ENCODE data around the gene IGLL5.

DNA sequence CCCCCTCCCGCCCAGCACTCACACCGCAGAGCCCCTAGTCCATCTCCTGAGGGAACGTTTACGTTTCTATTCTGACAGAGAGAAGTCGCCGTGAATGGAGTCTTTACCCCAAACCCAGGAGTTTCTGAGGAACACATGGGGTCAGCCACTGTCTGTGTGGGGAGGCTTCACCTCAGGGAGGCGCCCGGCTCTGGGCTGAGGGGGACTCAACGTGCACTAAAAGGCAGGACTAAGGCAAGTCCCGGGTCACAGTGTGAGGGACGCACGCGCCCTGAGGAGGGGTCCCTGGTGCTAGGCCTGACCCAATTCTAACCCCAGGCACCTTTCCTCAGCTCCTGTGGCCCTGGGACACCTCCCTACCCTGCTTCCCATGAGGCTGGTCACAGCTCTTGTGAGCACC, 32.5 kb upstream of the IGLL5 start:
- TF ChIP-seq, protein P1, sequence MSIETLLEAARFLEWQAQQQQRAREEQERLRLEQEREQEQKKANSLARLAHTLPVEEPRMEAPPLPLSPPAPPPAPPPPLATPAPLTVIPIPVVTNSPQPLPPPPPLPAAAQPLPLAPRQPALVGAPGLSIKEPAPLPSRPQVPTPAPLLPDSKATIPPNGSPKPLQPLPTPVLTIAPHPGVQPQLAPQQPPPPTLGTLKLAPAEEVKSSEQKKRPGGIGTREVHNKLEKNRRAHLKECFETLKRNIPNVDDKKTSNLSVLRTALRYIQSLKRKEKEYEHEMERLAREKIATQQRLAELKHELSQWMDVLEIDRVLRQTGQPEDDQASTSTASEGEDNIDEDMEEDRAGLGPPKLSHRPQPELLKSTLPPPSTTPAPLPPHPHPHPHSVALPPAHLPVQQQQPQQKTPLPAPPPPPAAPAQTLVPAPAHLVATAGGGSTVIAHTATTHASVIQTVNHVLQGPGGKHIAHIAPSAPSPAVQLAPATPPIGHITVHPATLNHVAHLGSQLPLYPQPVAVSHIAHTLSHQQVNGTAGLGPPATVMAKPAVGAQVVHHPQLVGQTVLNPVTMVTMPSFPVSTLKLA (conservative IDR thresholded peaks at IDR 0.05) = no peak
- TF ChIP-seq, protein P2, sequence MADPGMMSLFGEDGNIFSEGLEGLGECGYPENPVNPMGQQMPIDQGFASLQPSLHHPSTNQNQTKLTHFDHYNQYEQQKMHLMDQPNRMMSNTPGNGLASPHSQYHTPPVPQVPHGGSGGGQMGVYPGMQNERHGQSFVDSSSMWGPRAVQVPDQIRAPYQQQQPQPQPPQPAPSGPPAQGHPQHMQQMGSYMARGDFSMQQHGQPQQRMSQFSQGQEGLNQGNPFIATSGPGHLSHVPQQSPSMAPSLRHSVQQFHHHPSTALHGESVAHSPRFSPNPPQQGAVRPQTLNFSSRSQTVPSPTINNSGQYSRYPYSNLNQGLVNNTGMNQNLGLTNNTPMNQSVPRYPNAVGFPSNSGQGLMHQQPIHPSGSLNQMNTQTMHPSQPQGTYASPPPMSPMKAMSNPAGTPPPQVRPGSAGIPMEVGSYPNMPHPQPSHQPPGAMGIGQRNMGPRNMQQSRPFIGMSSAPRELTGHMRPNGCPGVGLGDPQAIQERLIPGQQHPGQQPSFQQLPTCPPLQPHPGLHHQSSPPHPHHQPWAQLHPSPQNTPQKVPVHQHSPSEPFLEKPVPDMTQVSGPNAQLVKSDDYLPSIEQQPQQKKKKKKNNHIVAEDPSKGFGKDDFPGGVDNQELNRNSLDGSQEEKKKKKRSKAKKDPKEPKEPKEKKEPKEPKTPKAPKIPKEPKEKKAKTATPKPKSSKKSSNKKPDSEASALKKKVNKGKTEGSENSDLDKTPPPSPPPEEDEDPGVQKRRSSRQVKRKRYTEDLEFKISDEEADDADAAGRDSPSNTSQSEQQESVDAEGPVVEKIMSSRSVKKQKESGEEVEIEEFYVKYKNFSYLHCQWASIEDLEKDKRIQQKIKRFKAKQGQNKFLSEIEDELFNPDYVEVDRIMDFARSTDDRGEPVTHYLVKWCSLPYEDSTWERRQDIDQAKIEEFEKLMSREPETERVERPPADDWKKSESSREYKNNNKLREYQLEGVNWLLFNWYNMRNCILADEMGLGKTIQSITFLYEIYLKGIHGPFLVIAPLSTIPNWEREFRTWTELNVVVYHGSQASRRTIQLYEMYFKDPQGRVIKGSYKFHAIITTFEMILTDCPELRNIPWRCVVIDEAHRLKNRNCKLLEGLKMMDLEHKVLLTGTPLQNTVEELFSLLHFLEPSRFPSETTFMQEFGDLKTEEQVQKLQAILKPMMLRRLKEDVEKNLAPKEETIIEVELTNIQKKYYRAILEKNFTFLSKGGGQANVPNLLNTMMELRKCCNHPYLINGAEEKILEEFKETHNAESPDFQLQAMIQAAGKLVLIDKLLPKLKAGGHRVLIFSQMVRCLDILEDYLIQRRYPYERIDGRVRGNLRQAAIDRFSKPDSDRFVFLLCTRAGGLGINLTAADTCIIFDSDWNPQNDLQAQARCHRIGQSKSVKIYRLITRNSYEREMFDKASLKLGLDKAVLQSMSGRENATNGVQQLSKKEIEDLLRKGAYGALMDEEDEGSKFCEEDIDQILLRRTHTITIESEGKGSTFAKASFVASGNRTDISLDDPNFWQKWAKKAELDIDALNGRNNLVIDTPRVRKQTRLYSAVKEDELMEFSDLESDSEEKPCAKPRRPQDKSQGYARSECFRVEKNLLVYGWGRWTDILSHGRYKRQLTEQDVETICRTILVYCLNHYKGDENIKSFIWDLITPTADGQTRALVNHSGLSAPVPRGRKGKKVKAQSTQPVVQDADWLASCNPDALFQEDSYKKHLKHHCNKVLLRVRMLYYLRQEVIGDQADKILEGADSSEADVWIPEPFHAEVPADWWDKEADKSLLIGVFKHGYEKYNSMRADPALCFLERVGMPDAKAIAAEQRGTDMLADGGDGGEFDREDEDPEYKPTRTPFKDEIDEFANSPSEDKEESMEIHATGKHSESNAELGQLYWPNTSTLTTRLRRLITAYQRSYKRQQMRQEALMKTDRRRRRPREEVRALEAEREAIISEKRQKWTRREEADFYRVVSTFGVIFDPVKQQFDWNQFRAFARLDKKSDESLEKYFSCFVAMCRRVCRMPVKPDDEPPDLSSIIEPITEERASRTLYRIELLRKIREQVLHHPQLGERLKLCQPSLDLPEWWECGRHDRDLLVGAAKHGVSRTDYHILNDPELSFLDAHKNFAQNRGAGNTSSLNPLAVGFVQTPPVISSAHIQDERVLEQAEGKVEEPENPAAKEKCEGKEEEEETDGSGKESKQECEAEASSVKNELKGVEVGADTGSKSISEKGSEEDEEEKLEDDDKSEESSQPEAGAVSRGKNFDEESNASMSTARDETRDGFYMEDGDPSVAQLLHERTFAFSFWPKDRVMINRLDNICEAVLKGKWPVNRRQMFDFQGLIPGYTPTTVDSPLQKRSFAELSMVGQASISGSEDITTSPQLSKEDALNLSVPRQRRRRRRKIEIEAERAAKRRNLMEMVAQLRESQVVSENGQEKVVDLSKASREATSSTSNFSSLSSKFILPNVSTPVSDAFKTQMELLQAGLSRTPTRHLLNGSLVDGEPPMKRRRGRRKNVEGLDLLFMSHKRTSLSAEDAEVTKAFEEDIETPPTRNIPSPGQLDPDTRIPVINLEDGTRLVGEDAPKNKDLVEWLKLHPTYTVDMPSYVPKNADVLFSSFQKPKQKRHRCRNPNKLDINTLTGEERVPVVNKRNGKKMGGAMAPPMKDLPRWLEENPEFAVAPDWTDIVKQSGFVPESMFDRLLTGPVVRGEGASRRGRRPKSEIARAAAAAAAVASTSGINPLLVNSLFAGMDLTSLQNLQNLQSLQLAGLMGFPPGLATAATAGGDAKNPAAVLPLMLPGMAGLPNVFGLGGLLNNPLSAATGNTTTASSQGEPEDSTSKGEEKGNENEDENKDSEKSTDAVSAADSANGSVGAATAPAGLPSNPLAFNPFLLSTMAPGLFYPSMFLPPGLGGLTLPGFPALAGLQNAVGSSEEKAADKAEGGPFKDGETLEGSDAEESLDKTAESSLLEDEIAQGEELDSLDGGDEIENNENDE (IDR thresholded peaks at IDR 0.05; ENCODE audit: low read depth, low read length) = no peak
- TF ChIP-seq RCOR1 (IDR thresholded peaks at IDR 0.05; ENCODE audit: borderline replicate concordance in 1 of 2, low read depth in 2 of 2, low read length in 2 of 2) = no peak

Measured in K562 (cell line).